ENCODE data around the gene SNX6.
"Not testable (repeated sequence)": the region's sequence is repeated elsewhere in the genome, so short reads cannot be mapped to it uniquely, and the experiment has no call there.

Gene SNX6

DNA sequence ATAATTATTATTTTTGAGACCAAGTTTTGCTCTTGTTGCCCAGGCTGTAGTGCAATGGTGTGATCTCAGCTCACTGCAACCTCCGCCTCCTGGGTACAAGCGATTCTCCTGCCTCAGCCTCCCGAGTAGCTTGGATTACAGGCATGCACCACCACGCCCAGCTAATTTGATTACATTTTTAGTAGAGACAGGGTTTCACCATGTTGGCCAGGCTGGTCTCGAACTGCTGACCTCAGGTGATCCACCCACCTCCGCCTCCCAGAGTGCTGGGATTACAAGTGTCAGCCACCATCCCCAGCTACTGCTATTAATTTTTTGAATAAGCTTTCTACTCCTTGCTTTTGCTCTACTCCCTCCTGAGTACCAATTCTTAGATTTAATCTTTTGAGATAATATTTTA is 108.9 kb downstream of the SNX6 start:
- not testable (repeated sequence) for DNase-seq (ENCODE audit: low read depth)

DNA sequence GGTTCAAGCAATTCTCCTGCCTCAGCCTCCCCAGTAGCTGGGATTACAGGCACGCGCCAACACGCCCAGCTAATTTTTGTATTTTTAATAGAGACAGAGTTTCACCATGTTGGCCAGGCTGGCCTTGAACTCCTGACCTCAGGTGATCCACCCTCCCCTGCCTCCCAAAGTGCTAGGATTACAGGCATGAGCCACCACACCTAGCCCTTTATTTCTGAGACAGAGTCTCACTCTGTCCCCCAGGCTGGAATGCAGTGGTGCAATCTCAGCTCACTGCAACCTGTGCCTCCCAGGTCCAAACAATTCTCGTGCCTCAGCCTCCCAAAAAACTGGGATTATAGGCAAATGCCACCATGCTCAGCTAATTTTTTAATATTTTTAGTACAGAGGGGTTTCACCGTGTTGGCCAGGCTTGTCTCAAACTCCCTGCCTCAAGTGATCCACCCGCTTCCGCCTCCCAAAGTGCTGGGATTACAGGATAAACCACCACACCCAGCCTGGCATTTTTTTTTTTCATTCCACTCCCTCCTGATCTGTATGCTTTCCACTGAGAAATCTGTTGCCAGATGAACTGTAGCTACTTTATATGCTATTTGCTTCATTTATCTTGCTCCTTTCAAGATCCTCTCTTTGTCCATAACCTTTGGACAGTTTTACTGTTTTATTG is 109.5 kb downstream of the SNX6 start:
- DNase-seq (ENCODE audit: low read depth) = not testable (repeated sequence)
